KOPT-K1 (cell line): ENCODE measurements around the gene UBE2D4.

Source experiments
- H3K27ac ChIP-seq: fragments of 200-600 bp; sonication (generic); 2 replicates; pipeline ENCODE4 v1.5.1; 2016; ENCODE audit warnings: antibody characterized with exemption, mild to moderate bottlenecking, low read depth, low read length; ENCODE audit not compliant: poor library complexity, severe bottlenecking
- H3K36me3 ChIP-seq: fragments of 200-600 bp; sonication (generic); 2 replicates; pipeline ENCODE4 v1.5.1; 2017; ENCODE audit warnings: antibody characterized with exemption, mild to moderate bottlenecking, low read length, moderate library complexity; ENCODE audit not compliant: insufficient read depth
- H3K9me3 ChIP-seq: fragments of 200-600 bp; sonication (generic); 2 replicates; pipeline ENCODE4 v1.5.1; 2017; ENCODE audit warnings: antibody characterized with exemption, low read length, mild to moderate bottlenecking; ENCODE audit not compliant: insufficient read depth, poor library complexity, severe bottlenecking

UBE2D4 gene

GRCh38 chr7:43902542-43903054 lies 23.6 kb upstream of the UBE2D4 start:
- no peak overlapping the region for H3K27ac ChIP-seq
- no peaks in the 10 kb centered on the region for H3K9me3 ChIP-seq
- no peaks in the 10 kb centered on the region for H3K36me3 ChIP-seq

- Histone ChIP-seq H3K36me3 (no peaks in the 10 kb centered on the region), H3K27ac (no peak overlapping the region), H3K9me3 (no peaks in the 10 kb centered on the region)
Measured at GRCh38 chr7:43904533-43905208, 21.6 kb upstream of the UBE2D4 start.

GRCh38 chr7:43905209-43905946 lies 20.9 kb upstream of the UBE2D4 start:
- H3K36me3 ChIP-seq = no peaks in the 10 kb centered on the region
- H3K9me3 ChIP-seq = no peaks in the 10 kb centered on the region
- peak overlapping the region; percentile 61 for H3K27ac ChIP-seq

- peak overlapping the region; percentile 61 for H3K27ac ChIP-seq
- no peaks in the 10 kb centered on the region for H3K9me3 ChIP-seq
- no peaks in the 10 kb centered on the region for H3K36me3 ChIP-seq
Measured at GRCh38 chr7:43905956-43906330, 20.3 kb upstream of the UBE2D4 start.

GRCh38 chr7:43906331-43907010 lies 19.8 kb upstream of the UBE2D4 start, which contains the start of gene URGCP:
URGCP (minus strand) TSS chr7:43906596; CDS start chr7:43906575, 21 bp downstream.
- Histone ChIP-seq H3K9me3 (no peaks in the 10 kb centered on the region), H3K27ac (peak within 1 kb of the TSS; percentile 61), H3K36me3 (no peaks in the 10 kb centered on the region)

GRCh38 chr7:43914795-43915194 lies 11.4 kb upstream of the UBE2D4 start:
- Histone ChIP-seq H3K9me3 (no peaks in the 10 kb centered on the region), H3K36me3 (peaks cover 8% of the 10 kb centered on the region; the same call in 1 of the 2 replicates), H3K27ac (no peak overlapping the region)

GRCh38 chr7:43915907-43916306 lies 10.3 kb upstream of the UBE2D4 start:
- peaks cover 9% of the 10 kb centered on the region; the same call in 1 of the 2 replicates for H3K36me3 ChIP-seq
- H3K27ac ChIP-seq = no peak overlapping the region
- no peaks in the 10 kb centered on the region for H3K9me3 ChIP-seq

GRCh38 chr7:43921423-43921822 lies 4.8 kb upstream of the UBE2D4 start:
- H3K27ac ChIP-seq = no peak overlapping the region
- no peaks in the 10 kb centered on the region for H3K9me3 ChIP-seq
- peaks cover 14% of the 10 kb centered on the region; the same call in 1 of the 2 replicates for H3K36me3 ChIP-seq

GRCh38 chr7:43922726-43923125 lies 3.5 kb upstream of the UBE2D4 start:
- H3K27ac ChIP-seq = no peak overlapping the region
- peaks cover 14% of the 10 kb centered on the region; the same call in 1 of the 2 replicates for H3K36me3 ChIP-seq
- H3K9me3 ChIP-seq = no peaks in the 10 kb centered on the region

GRCh38 chr7:43926798-43927123 lies 525 bp downstream of the UBE2D4 start:
- H3K9me3 ChIP-seq = no peaks in the 10 kb centered on the region
- H3K36me3 ChIP-seq = peaks cover 5% of the 10 kb centered on the region; the same call in 1 of the 2 replicates
- H3K27ac ChIP-seq = peak overlapping the region; percentile 72

- H3K36me3 ChIP-seq = peaks cover 5% of the 10 kb centered on the region; the same call in 1 of the 2 replicates
- no peaks in the 10 kb centered on the region for H3K9me3 ChIP-seq
- H3K27ac ChIP-seq = no peak overlapping the region
Measured at GRCh38 chr7:43927810-43928209, 1.6 kb downstream of the UBE2D4 start.

- Histone ChIP-seq H3K27ac (no peak overlapping the region), H3K36me3 (peaks cover 2% of the 10 kb centered on the region; the same call in 1 of the 2 replicates), H3K9me3 (no peaks in the 10 kb centered on the region)
Measured at GRCh38 chr7:43929529-43930457, 3.6 kb downstream of the UBE2D4 start.

GRCh38 chr7:43931346-43931745 lies 5.1 kb downstream of the UBE2D4 start:
- no peaks in the 10 kb centered on the region for H3K36me3 ChIP-seq
- no peaks in the 10 kb centered on the region for H3K9me3 ChIP-seq
- no peak overlapping the region for H3K27ac ChIP-seq

GRCh38 chr7:43933902-43934560 lies 7.8 kb downstream of the UBE2D4 start:
- H3K9me3 ChIP-seq = no peaks in the 10 kb centered on the region
- H3K27ac ChIP-seq = no peak overlapping the region
- no peaks in the 10 kb centered on the region for H3K36me3 ChIP-seq
